ENCODE measurements around the gene CKMT2. TPM values are rescaled to one million over a fixed set of nuclear protein-coding genes. Genes with fewer than 3 reads are reported as not detected.
A peak's percentile ranks its signal among the peaks of the same experiment; 100 is the strongest.
"Not testable (repeated sequence)": the region's sequence is repeated elsewhere in the genome, so short reads cannot be mapped to it uniquely, and the experiment has no call there.

CKMT2 gene
- total and polyA plus RNA-seq, 2 donors = 0.33 to 1.7 TPM

DNA sequence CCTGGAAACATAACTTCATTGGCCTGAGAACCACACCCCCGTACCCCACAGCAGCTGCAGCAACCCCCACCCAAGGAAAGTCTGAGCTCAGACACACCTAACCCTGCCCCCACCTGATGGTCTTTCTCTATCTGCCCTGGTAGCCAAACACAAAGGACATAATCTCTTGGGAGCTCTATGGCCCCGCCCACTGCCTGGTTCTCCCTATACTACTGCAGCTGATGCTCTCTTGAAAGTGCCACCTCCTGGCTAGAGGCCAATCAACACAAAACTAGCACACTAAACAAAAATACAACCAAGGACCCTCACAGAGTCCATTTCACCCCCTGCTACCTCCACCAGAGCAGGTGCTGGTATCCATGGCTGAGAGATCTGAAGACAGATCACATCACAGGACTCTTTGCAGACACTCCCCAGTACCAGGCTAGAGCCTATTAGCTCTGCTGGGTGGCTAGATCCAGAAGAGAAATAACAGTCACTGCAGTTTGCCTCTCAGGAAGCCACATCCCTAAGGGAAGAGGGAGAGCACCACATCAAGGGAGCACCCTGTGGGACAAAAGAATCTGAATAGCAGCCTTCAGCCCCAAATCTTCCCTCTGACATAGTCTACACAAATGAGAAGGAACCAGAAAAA lies 37.4 kb downstream of the CKMT2 start:
- WGBS = 99% methylated on average over 2 of the region's 2 CpGs

DNA sequence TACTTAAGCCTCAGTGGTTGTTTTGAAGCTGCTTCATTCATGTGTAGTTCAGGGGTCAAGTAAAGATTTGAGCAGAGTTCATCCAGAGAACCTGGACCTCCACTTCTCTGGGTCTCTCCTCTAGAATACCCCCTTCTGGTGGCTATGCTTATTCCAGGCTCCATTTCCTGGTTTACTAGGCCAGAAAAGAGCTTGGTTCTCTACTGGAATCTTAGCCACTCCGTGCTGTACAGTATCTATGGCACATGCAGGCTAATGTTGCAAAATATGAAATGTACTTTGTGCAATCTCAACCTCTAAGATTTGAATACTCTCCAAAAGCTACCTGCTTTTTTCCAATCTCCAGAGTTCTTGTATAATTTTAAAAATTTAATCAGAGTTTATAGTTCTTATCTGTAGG lies 50.9 kb downstream of the CKMT2 start:
- WGBS = 90% methylated on average over 1 of the region's 1 CpG
- no peak for DNase-seq (ENCODE audit: low read depth in 6 of 9, low spot score in 9 of 9)
- Histone ChIP-seq H3K9me3 (ENCODE audit: control insufficient read depth in 2 of 2, insufficient read depth in 1 of 2, low read length in 1 of 2) (no peaks in the 10 kb centered on the region), H3K27me3 (ENCODE audit: control insufficient read depth in 2 of 2, insufficient read depth in 1 of 2, low read length in 1 of 2) (no peaks in the 10 kb centered on the region), H3K27ac (ENCODE audit: low read depth in 1 of 2, low read length in 1 of 2) (no peak overlapping the region), H3K4me3 (ENCODE audit: low read length in 2 of 2) (no peak overlapping the region), H3K4me1 (ENCODE audit: control insufficient read depth in 2 of 2, insufficient read depth in 2 of 2, low read length in 2 of 2) (no peaks in the 10 kb centered on the region), H3K36me3 (ENCODE audit: control insufficient read depth in 2 of 2, insufficient read depth in 2 of 2, low read length in 1 of 2) (no peaks in the 10 kb centered on the region)

More for the DNA sequence above, 37.4 kb downstream of the CKMT2 start:
- not testable (repeated sequence) for H3K9me3 ChIP-seq (ENCODE audit: control insufficient read depth in 2 of 2, insufficient read depth in 1 of 2, low read length in 1 of 2); H3K27me3 ChIP-seq (ENCODE audit: control insufficient read depth in 2 of 2, insufficient read depth in 1 of 2, low read length in 1 of 2); H3K4me3 ChIP-seq (ENCODE audit: low read length in 2 of 2); H3K27ac ChIP-seq (ENCODE audit: low read depth in 1 of 2, low read length in 1 of 2); H3K4me1 ChIP-seq (ENCODE audit: control insufficient read depth in 2 of 2, insufficient read depth in 2 of 2, low read length in 2 of 2); DNase-seq (ENCODE audit: low read depth in 6 of 9, low spot score in 9 of 9); H3K36me3 ChIP-seq (ENCODE audit: control insufficient read depth in 2 of 2, insufficient read depth in 2 of 2, low read length in 1 of 2)

DNA sequence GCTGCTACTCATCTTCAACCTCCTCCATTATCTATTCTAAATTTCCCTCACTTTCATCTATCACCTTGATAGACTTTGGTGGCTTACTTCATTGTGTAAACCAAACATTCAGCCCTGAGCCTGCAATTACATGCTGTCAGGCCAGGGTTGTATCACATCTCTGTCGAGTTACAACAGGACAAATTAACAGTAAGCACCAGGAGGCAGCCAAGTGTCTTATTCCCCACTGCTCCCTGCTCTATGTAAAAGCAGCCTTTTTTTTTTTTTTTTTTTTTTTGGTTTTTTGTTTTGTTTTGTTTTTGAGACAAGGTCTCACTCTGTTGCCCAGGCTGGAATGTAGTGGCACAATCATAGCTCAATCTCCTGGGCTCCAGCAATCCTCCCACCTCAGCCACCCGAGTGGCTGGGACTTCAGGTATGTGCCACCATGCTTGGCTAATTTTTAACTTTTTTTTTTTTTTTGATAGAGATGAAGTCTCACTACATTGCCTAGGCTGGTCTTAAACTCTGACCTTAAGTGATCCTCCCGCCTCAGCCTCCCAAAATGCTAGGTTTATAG lies 53.0 kb downstream of the CKMT2 start:
- Histone ChIP-seq H3K9me3 (ENCODE audit: control insufficient read depth in 2 of 2, insufficient read depth in 1 of 2, low read length in 1 of 2) (no peaks in the 10 kb centered on the region), H3K27ac (ENCODE audit: low read depth in 1 of 2, low read length in 1 of 2) (no peak overlapping the region), H3K4me3 (ENCODE audit: low read length in 2 of 2) (no peak overlapping the region), H3K4me1 (ENCODE audit: control insufficient read depth in 2 of 2, insufficient read depth in 2 of 2, low read length in 2 of 2) (no peaks in the 10 kb centered on the region), H3K27me3 (ENCODE audit: control insufficient read depth in 2 of 2, insufficient read depth in 1 of 2, low read length in 1 of 2) (no peaks in the 10 kb centered on the region), H3K36me3 (ENCODE audit: control insufficient read depth in 2 of 2, insufficient read depth in 2 of 2, low read length in 1 of 2) (no peaks in the 10 kb centered on the region)
- WGBS = 77% methylated on average over 3 of the region's 3 CpGs
- no peak for DNase-seq (ENCODE audit: low read depth in 6 of 9, low spot score in 9 of 9)

DNA sequence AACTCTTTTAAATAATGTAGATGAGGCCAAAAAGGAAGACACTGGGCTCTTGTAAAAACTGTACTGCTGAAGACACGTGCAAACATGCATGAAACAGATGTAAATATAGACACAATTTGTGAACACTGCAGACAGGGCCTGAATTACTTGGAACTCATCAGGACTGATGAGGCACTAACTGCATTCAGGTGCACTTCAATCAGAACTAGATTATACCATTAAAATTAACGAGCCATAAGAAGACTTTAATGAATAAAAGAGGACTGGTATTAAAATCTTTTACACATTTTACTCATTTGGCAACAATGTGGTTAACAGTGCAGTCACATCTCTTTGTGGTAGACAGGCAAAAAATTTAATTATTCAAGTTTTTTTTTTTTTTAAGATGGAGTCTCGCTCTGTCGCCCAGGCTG lies 54.9 kb downstream of the CKMT2 start:
- Histone ChIP-seq H3K36me3 (ENCODE audit: control insufficient read depth in 2 of 2, insufficient read depth in 2 of 2, low read length in 1 of 2) (no peaks in the 10 kb centered on the region), H3K27ac (ENCODE audit: low read depth in 1 of 2, low read length in 1 of 2) (no peak overlapping the region), H3K27me3 (ENCODE audit: control insufficient read depth in 2 of 2, insufficient read depth in 1 of 2, low read length in 1 of 2) (no peaks in the 10 kb centered on the region), H3K4me1 (ENCODE audit: control insufficient read depth in 2 of 2, insufficient read depth in 2 of 2, low read length in 2 of 2) (no peaks in the 10 kb centered on the region), H3K4me3 (ENCODE audit: low read length in 2 of 2) (no peak overlapping the region), H3K9me3 (ENCODE audit: control insufficient read depth in 2 of 2, insufficient read depth in 1 of 2, low read length in 1 of 2) (peaks cover 0 to 13% of the 10 kb centered on the region in 2 donors)
- 96% methylated on average over 4 of the region's 4 CpGs for WGBS
- DNase-seq (ENCODE audit: low read depth in 6 of 9, low spot score in 9 of 9) = no peak

DNA sequence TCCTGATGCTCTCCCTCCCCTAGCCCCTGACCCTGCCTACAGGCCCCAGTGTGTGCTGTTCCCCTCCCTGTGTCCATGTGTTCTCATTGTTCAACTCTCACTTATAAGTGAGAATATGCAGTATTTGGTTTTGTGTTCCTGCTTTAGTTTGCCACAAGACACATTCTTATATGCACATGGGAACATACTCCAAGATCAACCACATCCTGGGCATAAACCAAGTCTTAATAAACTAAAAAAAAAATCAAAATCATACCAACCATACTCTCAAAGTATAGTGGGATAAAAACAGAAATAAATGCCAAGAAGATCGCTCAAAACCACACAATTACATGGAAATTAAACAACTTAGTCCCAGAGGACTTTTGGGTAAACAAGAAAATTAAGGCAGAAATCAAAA lies 57.0 kb downstream of the CKMT2 start:
- Histone ChIP-seq H3K27ac (ENCODE audit: low read depth in 1 of 2, low read length in 1 of 2) (no peak overlapping the region), H3K9me3 (ENCODE audit: control insufficient read depth in 2 of 2, insufficient read depth in 1 of 2, low read length in 1 of 2) (peaks cover 0 to 14% of the 10 kb centered on the region in 2 donors), H3K36me3 (ENCODE audit: control insufficient read depth in 2 of 2, insufficient read depth in 2 of 2, low read length in 1 of 2) (no peaks in the 10 kb centered on the region), H3K27me3 (ENCODE audit: control insufficient read depth in 2 of 2, insufficient read depth in 1 of 2, low read length in 1 of 2) (no peaks in the 10 kb centered on the region), H3K4me3 (ENCODE audit: low read length in 2 of 2) (no peak overlapping the region), H3K4me1 (ENCODE audit: control insufficient read depth in 2 of 2, insufficient read depth in 2 of 2, low read length in 2 of 2) (no peaks in the 10 kb centered on the region)
- no peak for DNase-seq (ENCODE audit: low read depth in 6 of 9, low spot score in 9 of 9)
- WGBS = 93% methylated on average over 1 of the region's 1 CpG

DNA sequence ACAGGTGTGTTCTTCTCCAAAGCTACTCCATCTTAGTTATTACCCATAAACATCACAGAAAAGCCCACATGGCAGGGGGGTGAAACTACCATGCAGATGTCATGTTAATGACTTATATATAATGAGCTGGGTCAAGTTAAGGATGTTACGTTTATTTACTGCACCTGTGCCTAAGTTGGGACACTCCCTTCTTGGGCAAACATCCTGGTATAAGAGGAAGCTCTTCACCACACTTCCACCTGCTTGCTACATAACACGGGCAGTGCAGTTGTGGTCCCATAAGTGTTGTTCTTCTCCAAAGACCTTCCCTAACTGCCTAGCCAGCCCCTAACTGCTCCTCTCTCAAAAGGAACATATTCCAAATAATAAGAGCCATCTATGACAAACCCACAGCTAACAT lies 59.0 kb downstream of the CKMT2 start:
- peaks cover 0 to 14% of the 10 kb centered on the region in 2 donors for H3K9me3 ChIP-seq (ENCODE audit: control insufficient read depth in 2 of 2, insufficient read depth in 1 of 2, low read length in 1 of 2)
- H3K27me3 ChIP-seq (ENCODE audit: control insufficient read depth in 2 of 2, insufficient read depth in 1 of 2, low read length in 1 of 2) = no peaks in the 10 kb centered on the region
- H3K36me3 ChIP-seq (ENCODE audit: control insufficient read depth in 2 of 2, insufficient read depth in 2 of 2, low read length in 1 of 2) = no peaks in the 10 kb centered on the region
- H3K4me1 ChIP-seq (ENCODE audit: control insufficient read depth in 2 of 2, insufficient read depth in 2 of 2, low read length in 2 of 2) = no peaks in the 10 kb centered on the region
- no peak for DNase-seq (ENCODE audit: low read depth in 6 of 9, low spot score in 9 of 9)
- WGBS = 92% methylated on average over 2 of the region's 2 CpGs
- H3K27ac ChIP-seq (ENCODE audit: low read depth in 1 of 2, low read length in 1 of 2) = no peak overlapping the region
- no peak overlapping the region for H3K4me3 ChIP-seq (ENCODE audit: low read length in 2 of 2)

DNA sequence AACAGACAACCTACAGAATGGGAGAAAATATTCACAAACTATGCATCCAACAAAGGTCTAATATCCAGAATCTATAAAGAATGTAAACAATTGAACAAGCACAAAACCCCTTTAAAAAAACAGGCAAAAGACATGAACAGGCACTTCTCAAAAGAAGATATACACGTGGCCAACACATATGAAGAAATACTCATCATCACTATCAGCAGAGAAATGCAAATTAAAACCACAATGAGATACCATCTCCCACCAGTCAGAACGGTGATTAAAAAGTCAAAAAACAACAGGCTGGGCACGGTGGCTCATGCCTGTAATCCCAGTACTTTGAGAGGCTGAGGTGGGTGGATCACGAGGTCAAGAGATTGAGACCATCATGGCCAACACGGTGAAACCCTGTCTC lies 60.9 kb downstream of the CKMT2 start:
- H3K9me3 ChIP-seq (ENCODE audit: control insufficient read depth in 2 of 2, insufficient read depth in 1 of 2, low read length in 1 of 2) = peaks cover 0 to 14% of the 10 kb centered on the region in 2 donors
- not testable (repeated sequence) for H3K27me3 ChIP-seq (ENCODE audit: control insufficient read depth in 2 of 2, insufficient read depth in 1 of 2, low read length in 1 of 2); H3K27ac ChIP-seq (ENCODE audit: low read depth in 1 of 2, low read length in 1 of 2); H3K36me3 ChIP-seq (ENCODE audit: control insufficient read depth in 2 of 2, insufficient read depth in 2 of 2, low read length in 1 of 2); H3K4me1 ChIP-seq (ENCODE audit: control insufficient read depth in 2 of 2, insufficient read depth in 2 of 2, low read length in 2 of 2); DNase-seq (ENCODE audit: low read depth in 6 of 9, low spot score in 9 of 9); H3K4me3 ChIP-seq (ENCODE audit: low read length in 2 of 2)
- 93% methylated on average over 5 of the region's 5 CpGs for WGBS

DNA sequence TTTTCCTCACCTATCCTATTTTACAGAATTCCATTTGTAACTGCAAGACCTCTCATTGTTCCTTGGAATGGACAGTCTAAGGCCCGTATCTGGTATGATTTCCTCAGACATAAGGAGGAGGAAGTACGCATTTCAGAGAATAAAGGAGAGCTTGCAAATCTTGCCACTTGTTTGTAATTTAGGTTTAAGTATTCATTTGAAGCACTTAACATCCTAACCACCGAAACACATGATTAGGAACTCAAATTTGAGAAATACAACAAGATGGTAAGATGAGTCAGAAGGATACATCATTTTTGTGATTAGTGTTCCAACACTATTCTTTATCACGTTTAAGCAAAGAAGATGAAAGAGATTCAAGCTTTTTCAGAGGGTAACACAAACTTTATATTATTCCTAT lies 64.4 kb downstream of the CKMT2 start:
- DNase-seq (ENCODE audit: low read depth in 6 of 9, low spot score in 9 of 9) = no peak
- no peaks in the 10 kb centered on the region for H3K27me3 ChIP-seq (ENCODE audit: control insufficient read depth in 2 of 2, insufficient read depth in 1 of 2, low read length in 1 of 2)
- H3K36me3 ChIP-seq (ENCODE audit: control insufficient read depth in 2 of 2, insufficient read depth in 2 of 2, low read length in 1 of 2) = peaks cover 0 to 3% of the 10 kb centered on the region in 2 donors
- peaks cover 0 to 6% of the 10 kb centered on the region in 2 donors for H3K9me3 ChIP-seq (ENCODE audit: control insufficient read depth in 2 of 2, insufficient read depth in 1 of 2, low read length in 1 of 2)
- no peak overlapping the region for H3K4me3 ChIP-seq (ENCODE audit: low read length in 2 of 2)
- no peak overlapping the region for H3K27ac ChIP-seq (ENCODE audit: low read depth in 1 of 2, low read length in 1 of 2)
- H3K4me1 ChIP-seq (ENCODE audit: control insufficient read depth in 2 of 2, insufficient read depth in 2 of 2, low read length in 2 of 2) = peaks cover 12 to 18% of the 10 kb centered on the region in 2 donors
- 94% methylated on average over 4 of the region's 4 CpGs for WGBS

DNA sequence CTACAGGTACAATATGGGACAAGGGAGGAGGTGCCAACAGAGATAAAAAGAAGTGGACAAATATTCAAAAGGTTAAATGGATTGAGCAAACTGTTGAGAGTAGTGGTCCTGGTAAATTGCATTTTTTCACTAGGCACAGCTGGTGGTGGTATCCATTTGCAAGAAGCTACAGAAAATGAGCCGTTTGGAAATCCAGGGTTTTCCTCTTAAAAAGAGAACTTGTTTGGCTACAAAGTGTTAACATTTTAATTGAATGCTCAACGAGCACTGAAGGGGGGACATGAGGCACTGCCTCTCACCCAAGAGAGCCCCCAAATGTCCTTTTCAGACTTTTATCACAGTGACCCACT lies 67.8 kb downstream of the CKMT2 start:
- Histone ChIP-seq H3K9me3 (ENCODE audit: control insufficient read depth in 2 of 2, insufficient read depth in 1 of 2, low read length in 1 of 2) (no peaks in the 10 kb centered on the region), H3K36me3 (ENCODE audit: control insufficient read depth in 2 of 2, insufficient read depth in 2 of 2, low read length in 1 of 2) (peaks cover 6 to 8% of the 10 kb centered on the region in 2 donors), H3K27ac (ENCODE audit: low read depth in 1 of 2, low read length in 1 of 2) (peak overlapping the region; percentile 91 to 92), H3K27me3 (ENCODE audit: control insufficient read depth in 2 of 2, insufficient read depth in 1 of 2, low read length in 1 of 2) (no peaks in the 10 kb centered on the region), H3K4me3 (ENCODE audit: low read length in 2 of 2) (peak overlapping the region; percentile 73 to 93), H3K4me1 (ENCODE audit: control insufficient read depth in 2 of 2, insufficient read depth in 2 of 2, low read length in 2 of 2) (peaks cover 12 to 19% of the 10 kb centered on the region in 2 donors)
- DNase-seq (ENCODE audit: low read depth in 6 of 9, low spot score in 9 of 9) = no peak
- WGBS = 0% methylated on average over 2 of the region's 2 CpGs
